ENCODE data around the gene ZCCHC13.

GRCh38 chrX:74297766-74298165 lies 6.2 kb upstream of the ZCCHC13 start:
- TF ChIP-seq POLR2A (IDR thresholded peaks at IDR 0.05) (no peak), CTCF (IDR thresholded peaks at IDR 0.05) (no peak)
